Neural cell (in vitro differentiated cells): ENCODE data around the gene WIPI1.

Experiments used
- EP300 ChIP-seq: fragments of 450-650 bp; conservative IDR thresholded peaks from 2 replicates; pipeline ENCODE4 v1.6.1; 2014; ENCODE audit warnings: antibody characterized with exemption, mild to moderate bottlenecking, moderate library complexity; ENCODE audit not compliant: poor library complexity, severe bottlenecking
- EZH2 ChIP-seq: fragments of 200-600, 300-800 bp; shearing (Covaris generic), sonication (generic); IDR thresholded peaks from 2 replicates; pipeline ENCODE4 v1.6.1; 2014; ENCODE audit warnings: antibody characterized with exemption, low read length, borderline replicate concordance, mild to moderate bottlenecking; ENCODE audit not compliant: insufficient read depth, poor library complexity, severe bottlenecking
- POLR2AphosphoS5 ChIP-seq: IDR thresholded peaks from 2 replicates; pipeline ENCODE4 v1.6.1; 2012
- RAD21 ChIP-seq: fragments of 450-650 bp; conservative IDR thresholded peaks from 2 replicates; pipeline ENCODE4 v1.6.1; 2014; ENCODE audit warnings: antibody characterized with exemption, mild to moderate bottlenecking, moderate library complexity
- TF ChIP-seq, protein P1 (sequence below): fragments of 450-650 bp; IDR thresholded peaks from 2 replicates; pipeline ENCODE4 v1.5.1; 2014; ENCODE audit warnings: antibody characterized with exemption, mild to moderate bottlenecking, moderate library complexity; ENCODE audit not compliant: poor library complexity, severe bottlenecking

GRCh38 chr17:68379177-68379510 lies 78.2 kb downstream of the WIPI1 start:
- TF ChIP-seq, protein P1, sequence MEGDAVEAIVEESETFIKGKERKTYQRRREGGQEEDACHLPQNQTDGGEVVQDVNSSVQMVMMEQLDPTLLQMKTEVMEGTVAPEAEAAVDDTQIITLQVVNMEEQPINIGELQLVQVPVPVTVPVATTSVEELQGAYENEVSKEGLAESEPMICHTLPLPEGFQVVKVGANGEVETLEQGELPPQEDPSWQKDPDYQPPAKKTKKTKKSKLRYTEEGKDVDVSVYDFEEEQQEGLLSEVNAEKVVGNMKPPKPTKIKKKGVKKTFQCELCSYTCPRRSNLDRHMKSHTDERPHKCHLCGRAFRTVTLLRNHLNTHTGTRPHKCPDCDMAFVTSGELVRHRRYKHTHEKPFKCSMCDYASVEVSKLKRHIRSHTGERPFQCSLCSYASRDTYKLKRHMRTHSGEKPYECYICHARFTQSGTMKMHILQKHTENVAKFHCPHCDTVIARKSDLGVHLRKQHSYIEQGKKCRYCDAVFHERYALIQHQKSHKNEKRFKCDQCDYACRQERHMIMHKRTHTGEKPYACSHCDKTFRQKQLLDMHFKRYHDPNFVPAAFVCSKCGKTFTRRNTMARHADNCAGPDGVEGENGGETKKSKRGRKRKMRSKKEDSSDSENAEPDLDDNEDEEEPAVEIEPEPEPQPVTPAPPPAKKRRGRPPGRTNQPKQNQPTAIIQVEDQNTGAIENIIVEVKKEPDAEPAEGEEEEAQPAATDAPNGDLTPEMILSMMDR, result no peak
- TF ChIP-seq RAD21 (no peak), EZH2 (no peak), POLR2AphosphoS5 (no peak), EP300 (no peak)
